Measurements from ENCODE around the gene TMEM62.
"Not testable (repeated sequence)": the region's sequence is repeated elsewhere in the genome, so short reads cannot be mapped to it uniquely, and the experiment has no call there.

Gene TMEM62

DNA sequence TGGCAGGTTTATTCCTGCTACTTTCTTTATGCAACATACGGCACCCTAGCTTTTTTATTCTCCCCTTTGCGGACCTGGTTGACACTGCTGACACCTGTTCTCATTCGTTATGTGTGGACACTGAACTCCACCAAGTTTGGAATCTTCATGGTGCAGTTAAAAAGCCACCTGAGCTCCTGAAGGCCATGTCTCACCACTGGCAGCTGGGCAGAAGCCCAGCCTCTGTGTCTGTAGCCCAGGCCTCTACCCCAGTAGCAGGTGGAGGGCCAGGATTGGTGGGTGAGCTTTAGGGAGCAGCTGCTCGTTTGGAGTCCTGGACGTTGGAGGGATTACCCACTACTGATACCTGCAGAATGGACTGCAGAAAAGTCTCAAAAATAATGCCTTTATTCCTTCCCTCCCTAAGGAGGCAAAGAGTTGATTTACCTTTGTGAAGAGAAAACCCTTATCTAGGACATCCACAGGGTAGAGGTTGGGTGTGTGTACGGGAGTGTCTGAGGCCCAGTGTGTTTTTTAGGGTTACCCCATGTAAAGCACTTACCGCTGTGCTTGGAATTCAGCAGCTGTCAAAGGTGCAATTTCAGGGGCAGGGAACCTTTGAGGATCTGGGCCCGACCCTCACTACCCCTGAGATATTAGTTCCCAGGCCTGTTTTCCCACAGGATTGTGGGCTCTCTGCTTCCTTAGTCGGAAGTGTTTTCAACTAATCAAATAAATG is 51.2 kb downstream of the TMEM62 start:
- no peak for DNase-seq

DNA sequence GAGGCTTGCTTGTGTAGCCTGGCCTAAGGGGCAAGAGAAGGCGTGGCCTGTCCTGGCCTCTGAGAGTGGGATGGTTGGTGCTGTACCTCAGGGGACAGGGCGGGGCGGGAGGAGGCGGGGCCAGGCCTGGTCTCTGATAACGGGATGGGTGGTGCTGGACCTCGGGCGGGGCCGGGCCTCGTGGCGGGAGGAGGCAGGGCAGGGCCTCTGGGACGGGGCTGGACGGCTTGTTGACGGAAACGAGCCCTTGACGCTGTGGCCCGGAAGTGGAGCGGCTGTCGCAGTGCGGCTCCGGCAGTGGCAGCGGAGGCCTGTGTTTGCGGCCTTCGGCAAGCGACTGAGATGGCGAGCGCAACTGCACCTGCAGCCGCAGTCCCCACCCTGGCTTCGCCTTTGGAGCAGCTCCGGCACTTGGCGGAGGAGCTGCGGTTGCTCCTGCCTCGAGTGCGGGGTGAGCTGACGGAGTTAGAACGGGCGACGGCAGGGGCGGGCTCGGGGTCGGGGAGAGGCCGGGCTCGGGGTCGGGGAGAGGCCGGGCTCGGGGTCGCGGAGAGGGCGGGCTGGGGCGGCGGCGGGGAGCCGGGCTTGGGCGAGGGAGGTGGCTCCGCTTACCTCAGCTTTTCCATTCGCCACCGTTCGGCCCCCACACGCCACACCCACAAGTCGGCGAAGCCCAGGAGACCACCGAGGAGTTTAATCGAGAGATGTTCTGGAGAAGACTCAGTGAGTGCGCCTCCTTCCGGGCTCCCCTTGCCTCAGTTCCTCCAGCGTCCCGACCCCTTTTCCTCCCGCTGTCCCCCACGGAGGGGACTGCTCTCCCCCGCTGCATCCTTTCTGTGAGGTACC is 52.0 kb downstream of the TMEM62 start, which contains the start of gene CCNDBP1:
CCNDBP1 (plus strand) TSS at position 247 of the 846 bp plus-strand sequence; CDS start at position 343, 96 bp downstream.
- DNase-seq = peak; percentile 81

- DNase-seq = no peak
Observed at GRCh38 chr15:43186003-43186353, 52.6 kb downstream of the TMEM62 start.

GRCh38 chr15:43187544-43188155 is 54.3 kb downstream of the TMEM62 start:
- no peak for DNase-seq

DNA sequence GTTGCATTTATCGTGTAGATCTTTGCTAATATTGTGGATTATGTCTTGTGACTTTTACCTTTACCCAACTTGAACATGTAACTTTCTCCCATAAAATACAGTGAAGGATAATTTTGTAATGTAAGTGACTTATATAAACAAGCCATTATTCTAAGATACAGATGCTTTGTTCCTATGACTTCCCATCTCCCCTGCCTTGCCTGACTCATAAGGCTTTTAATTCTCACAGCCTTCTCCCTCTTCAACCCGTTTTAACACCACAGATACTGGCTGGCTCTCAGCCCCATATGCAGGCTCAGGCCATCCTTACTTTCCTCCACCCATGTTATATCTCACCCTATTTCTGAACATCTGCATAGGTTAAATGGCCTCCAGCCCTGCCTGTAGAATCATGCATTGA is 55.9 kb downstream of the TMEM62 start:
- DNase-seq = no peak

GRCh38 chr15:43190178-43190577 is 56.8 kb downstream of the TMEM62 start:
- no peak for DNase-seq

DNA sequence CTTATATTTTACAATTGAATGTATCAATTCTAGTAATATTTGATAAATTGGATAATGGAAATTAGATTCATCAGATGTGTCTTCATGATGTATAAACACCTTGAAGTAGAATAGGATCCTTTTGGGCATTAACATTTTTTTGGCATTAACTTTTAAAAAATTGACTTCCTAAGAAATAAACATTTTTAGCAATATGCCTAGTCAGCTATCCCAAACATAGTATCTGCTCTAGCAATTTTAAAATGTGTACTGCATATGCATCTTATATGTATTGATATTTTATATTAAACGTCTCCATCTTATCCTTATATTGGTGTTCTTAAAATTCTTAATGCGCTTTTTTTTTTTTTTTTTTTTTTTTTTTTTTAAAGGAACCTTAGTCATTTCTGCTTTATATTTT is 60.3 kb downstream of the TMEM62 start:
- DNase-seq = no peak

DNA sequence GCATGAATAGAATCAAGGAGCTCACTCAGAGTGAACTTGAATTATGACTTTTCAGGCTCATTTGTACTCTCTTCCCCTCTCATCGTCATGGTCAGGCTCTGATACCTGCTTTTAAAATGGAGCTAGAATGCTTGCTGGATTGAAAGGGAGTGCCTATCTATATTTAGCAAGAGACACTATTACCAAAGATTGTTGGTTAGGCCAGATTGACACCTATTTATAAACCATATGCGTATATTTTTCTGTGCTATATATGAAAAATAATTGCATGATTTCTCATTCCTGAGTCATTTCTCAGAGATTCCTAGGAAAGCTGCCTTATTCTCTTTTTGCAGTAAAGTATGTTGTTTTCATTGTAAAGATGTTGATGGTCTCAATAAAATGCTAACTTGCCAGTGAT is 61.4 kb downstream of the TMEM62 start:
- no peak for DNase-seq

DNA sequence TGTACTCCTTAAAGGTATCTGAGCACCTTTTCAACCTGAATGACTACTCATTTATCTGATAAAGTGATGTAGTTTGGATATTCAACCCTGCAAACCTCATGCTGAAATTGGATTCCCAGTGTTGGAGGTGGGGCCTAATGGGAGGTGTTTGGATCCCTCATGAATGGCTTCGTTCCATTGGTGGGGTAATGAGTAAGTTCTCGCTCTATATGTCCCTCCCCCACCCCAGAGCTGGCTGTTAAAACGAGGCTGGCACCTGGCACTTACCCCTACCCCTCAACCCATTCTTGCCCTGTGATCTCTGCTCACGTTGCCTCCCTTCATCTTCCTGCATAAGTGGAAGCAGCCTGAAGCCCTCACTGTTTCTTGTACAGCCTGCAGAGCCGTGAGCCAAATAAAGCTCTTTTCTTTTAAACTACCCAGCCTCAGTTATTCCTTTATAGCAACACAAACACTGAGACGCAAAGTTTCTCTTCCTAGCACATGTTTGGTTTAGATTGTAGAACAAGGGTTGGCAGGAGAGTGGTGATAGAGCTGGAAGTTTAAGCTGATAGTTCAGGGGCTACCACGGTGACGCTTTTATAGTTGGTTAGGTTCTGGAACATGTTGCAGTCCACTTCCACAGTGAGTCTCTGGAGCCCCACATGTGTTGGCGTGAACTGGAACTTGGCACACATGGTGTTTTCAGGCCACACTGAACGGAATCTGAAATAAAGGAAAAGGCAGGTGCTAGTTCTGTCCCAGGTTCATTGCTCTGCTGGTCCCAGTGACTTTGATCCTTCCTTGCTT is 63.6 kb downstream of the TMEM62 start:
- DNase-seq = no peak

DNA sequence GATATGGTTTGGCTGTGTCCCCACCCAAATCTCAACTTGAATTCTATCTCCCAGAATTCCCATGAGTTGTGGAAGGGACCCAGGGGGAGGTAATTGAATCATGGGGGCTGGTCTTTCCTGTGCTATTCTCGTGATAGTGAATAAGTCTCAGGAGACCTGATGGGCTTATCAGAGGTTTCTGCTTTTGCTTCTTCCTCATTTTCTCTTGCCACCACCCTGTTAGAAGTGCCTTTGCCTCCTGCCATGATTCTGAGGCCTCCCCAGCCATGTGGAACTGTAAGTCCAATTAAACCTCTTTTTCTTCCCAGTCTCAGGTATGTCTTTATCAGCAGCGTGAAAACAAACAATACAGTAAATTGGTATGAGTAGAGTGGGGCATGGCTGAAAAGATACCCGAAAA is 64.4 kb downstream of the TMEM62 start:
- not testable (repeated sequence) for DNase-seq

GRCh38 chr15:43198556-43198955 is 65.2 kb downstream of the TMEM62 start:
- not testable (repeated sequence) for DNase-seq

DNA sequence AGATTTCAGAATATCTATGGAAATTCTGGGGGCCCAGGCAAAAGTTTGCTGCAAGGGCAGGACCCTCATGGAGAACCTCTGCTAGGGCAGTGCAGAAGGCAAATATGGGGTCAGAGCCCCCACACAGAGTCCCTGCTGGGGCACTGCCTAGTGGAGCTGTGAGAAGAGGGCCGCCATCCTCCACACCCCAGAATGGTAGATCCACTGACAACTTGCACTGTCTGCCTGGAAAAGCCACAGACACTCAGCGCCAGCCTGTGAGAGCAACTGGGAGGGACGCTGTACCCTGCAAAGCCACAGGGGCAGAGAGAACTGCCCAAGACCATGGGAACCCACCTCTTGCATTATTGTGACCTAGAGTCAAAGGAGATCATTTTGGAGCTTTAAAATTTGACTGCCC is 65.6 kb downstream of the TMEM62 start:
- DNase-seq = no peak

GRCh38 chr15:43199945-43200488 is 66.6 kb downstream of the TMEM62 start:
- no peak for DNase-seq

- DNase-seq = no peak
Observed at GRCh38 chr15:43204016-43204901, 70.9 kb downstream of the TMEM62 start.

DNA sequence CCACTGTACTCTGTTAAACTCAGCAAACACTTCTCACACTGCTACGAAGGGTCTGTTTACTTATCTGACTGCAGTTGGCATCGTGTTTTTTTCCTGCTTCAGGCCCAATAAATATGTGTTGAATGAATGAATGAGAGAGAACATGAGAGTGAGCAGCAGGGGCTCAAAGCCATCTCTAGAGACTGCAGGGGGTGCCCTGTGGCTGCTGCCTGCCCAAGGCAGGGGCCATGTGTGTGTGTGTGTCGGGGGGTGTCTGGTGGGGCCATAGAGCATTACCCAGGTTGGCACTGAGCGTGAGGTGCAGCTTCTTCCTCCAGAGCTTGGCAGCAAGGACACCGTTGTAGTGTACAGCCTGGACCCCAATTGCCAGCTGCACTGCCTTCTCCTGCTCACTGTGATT is 72.7 kb downstream of the TMEM62 start:
- no peak for DNase-seq

DNA sequence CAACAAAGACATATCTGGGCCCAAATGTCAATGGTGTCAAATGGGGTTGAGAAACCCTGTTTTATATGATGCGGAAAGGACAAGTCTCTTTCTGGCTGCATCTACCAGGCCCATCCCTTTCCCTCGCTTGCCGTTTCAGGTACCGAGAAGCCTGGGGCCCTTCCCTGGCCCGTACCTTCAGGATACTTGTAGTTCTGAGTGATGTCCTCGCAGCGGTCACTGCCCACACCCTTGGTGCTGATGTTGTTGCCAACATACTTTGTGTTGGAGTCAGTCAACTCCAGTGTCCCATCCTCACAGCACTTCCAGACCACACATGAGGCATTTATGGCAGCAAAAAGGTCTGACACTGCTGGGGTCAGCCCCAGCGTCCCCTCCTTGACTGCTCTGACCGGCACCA is 73.6 kb downstream of the TMEM62 start:
- DNase-seq = no peak

DNA sequence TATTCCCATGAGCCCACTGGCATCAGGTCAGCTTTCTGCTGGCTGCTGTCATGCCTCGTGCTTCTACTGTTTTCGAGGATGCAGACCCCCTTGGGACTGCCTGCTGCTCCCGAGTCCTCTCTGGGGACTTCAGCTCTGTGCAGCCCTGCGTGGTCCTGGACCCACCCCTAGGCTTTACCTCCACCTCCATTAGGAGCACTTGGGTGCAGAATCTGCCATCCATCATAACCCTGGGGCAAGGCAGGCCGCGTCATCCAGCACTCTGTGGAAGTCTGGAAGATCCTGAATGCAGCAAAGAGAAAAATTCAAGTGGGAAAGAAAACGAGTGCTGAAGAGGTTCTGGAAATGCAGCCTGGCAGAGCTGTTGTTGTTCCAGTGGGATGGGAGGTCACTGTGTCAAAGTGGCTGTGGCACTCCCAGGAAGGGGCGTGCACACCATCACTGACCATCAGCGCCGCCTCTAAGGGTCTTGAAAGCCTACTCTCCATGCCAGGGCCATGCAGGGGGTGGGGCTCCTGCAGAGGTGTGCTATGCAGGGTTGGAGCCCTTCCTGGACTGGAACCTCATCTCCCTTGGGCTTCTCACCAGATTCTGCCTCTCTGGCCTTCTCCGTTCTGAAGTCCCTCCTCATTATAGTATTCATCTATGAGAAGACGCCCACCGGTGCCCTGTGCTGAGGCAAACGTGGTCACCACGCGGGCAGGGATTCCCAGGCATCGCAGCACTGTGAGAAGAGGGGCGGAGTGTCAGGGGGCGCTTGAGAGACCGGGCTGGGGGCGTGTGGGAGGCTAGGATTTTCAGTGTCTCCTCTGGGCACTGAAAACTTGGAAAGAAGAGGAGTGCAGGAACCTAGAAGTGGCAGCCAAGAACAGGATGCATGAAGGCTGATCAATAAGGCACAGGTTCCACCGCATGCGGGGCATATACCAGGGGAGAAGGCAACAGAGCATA is 74.9 kb downstream of the TMEM62 start:
- DNase-seq = no peak

DNA sequence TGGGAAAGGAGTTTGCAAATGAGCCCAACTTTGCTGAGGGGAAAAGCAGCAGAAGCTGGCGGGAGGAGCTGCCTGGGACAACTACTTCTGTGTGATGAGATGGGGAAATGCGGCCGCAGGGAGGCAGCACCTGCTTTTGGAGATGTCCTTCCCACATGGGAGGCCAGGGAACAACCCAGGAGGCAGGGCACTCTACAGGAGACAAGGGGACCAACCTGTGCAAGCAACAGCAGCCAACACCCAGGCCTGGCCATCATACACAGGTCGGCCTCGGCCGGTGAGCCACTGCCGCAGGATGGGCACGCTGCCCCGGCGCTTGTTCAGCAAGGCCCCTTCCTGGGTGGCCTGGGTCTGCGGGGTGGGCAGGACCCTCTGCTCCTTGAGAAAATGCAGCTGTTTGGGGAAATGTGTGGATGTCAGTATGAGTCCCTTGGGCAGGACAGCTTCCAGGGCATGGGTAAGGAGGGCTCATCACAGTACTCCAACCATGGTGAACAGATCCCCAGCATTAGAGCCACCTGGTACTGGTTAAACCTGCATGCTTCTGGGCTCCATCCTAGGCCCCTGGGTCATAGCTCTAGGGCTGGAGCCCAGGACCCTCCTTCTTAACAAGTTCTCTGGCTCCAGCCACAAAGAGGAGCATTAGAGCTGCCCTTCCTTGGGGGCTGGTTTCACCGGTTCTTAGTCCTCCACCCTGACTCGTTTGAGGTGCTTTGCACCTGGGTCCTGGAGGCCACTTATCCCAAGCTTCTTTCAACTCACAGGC is 75.9 kb downstream of the TMEM62 start:
- no peak for DNase-seq

DNA sequence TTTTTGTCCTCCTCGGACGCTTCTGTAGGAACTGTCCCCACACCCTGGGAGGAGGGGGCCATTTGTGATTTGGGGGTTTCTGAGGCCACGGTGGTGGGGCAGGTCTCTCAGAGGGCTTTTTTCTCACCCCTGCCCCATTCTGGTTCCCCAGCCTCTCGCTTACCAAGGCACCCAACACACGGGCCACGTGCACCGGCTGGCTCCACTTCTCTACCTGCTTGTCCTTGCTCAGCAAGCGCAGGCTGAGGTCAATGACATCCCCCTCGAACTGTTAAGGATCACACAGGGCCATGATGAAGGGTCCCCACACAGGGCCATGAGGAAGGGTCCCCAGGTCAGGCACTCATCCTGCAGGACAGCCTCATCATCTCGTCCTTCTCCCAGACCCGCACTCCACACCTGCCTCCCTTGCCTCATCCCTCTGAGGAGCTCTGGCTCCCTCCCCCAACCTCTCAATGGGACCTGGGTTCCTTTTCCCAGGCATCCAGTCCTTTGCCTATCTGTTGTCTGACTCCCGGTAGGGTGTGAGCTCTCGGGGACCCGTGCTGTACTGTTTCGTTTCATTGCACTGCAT is 76.9 kb downstream of the TMEM62 start:
- no peak for DNase-seq

Data from activated gamma-delta T cell (primary cell).